Stimulated activated CD8-positive, alpha-beta memory T cell treated with anti-CD3 and anti-CD28 coated beads, Interleukin-12 subunit alpha, Interleukin-12 subunit beta, amount 100 ng/mL, for 1 hour (primary cell): ENCODE results near the gene NR2F1.

Experiments
- DNase-seq: peaks from one replicate; pipeline ENCODE4 v3.0.0-alpha.2; 2020; ENCODE audit warnings: low read depth

NR2F1 gene

DNA sequence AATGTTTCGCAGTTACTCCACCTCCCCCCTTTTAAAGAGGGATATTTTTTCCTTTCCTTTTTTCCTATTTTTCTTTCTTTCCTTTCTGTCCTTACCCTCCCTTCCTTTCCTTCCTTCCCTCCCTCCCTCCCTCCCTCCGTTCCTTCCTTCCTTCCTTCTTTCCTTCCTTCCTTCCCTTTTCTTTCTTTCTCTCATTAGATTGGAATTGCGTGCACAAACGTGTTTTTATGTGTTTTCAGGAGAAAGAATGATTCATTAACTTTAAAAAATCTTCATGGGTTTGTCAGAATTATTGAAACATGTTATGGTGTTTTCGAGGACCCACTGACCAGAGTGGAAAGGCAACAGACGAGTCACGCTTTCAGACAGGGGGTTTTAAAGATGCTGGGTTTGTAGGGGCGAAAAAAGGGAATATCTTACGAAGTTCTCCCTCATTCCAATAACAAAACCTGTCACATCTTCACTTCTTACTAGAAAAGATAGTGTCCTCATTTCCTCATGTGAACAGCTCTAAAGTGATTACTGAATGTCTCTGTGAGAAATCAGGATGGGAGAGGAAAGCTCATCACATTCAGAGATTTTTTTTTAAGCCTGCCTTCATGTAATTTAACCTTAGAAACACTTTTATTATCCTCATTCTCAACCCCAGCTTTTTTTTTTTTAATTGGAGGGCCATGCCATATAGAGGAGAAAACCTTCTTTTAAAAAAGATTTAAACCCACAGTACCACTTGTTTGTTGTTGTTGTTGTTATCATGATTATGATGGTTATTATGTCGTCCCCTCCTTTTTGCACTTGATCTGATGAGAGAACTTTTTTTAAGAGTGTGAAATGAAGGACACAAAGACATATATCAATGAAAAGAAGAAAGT, 21.9 kb downstream of the NR2F1 start:
- no peak for DNase-seq

DNA sequence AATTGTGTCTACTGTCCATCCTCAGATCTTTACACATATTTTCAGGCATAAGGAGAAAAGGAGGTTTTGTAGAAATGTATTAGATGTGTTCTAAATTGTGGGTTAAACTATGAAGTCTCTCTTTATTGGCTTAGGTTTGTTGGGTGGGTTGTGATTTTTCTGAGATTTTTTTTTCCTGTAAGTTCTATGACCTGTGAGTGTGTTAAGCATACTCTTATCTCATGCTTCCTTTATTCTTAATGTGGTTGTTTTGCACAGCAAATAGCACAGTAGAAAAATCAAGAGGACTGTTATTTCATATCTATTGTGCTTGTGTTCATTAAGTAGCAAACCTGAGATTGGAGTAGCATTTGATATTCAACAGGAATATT, 23.3 kb downstream of the NR2F1 start:
- DNase-seq, result no peak

DNA sequence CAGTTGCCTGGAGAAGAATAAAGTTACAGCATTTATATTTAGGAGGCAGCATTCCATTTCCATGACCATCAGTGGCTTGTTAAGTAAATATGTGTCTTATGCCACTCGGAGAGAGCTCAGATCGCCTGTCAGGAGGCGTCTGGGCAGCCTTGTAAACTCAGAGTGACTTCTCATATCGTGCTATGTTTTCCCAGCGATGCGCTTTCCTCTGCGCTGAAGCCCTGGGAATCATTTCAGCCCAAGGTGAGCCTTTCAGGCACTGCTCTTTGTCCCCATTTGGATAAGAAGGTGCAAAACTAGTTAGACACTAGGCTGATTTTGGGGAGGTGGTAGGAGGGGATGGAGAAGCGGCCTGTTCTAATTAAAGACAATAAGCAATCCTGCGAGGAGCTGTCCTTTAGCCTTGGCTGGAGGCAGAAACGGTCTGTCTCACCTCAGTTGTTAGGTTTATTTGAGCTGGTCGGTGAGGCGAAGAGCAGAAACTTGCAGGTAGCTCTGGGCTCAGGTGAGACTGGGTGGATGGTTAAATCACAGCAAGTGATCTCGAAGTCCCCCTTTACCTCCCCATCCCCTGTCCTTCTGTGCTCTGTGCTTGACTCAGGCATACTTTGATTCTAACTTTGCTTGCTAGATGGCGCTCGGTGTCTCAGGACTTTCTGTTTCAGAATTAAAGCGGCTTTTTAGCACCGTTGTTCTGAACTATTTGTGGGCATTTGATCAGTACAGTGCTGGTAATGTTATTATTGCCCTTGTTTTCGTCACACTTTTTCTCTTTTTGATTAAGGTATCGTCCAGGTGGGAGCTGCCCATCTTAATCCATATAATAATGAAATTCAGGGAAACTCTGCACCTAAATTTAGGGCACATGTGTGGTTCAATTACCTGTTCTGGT, 24.6 kb downstream of the NR2F1 start:
- no peak for DNase-seq

DNA sequence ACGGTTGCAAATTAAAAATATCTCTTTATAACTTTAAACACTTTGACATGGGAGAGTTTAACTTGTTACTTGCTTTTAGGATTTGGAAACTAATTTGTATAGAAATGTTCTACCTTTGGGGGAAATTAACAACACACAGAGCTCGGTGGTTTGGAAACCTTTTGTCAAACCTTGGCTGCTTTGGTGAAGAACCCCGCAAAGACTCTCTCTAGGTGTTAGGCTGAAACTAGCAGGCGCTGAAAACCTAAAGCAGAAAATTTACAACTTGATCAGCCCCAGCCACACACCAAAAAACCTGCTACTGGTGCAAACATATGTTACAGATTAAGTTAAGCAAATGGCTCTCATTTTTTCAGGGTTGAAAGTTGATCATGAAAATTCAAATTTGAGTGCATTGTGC, 25.8 kb downstream of the NR2F1 start:
- no peak for DNase-seq

DNA sequence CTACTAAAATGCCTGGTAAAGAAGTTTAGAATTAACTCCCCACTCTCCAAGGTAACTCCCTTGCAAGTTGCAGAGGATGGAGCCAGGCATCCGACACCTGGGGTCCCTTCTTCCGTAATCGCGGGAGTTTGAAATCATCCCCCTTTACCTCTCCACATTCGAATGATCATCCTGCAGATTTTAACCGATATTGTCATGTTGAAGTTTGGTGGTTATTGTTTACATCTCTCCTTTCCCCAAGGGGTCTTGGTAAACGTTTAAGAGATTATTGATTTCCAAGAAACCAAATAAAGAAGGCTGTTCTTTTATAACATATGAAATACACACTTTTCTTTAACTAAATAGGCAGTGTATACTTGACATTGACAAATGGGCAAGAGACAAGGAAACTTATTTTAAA, 26.7 kb downstream of the NR2F1 start:
- DNase-seq, result no peak

DNA sequence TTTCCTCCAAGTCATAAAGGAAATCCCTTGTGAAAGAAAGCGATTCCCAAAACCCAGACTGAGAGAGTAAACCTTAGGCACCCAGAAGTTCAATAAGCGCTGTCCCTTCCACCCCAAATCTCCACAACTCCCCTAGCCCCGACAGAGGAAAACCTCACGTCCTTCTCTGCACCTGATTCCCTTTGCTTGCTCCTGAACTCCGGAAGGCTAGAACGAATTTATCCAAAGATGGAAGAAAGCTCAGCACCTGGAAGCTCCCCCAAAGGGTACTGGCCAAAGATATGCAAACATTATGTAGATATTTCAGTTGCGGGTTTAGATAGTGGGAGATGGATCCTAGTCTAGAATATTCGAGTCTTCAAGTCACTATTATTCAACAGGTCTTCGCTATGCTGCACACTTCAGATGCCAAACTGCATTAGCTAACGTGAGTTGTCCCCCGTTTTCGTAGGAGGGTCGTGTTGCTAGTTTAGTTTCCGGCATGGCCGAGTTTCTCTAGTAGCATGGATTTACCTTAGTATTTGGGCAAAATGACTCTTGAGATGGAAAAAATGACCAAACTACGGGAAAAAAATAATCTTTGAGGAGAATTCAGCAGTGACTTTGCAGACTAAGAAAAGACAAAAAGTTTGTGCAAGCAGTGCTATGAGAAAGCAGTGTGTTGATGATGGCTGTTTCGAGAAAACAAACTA, 27.7 kb downstream of the NR2F1 start:
- DNase-seq, result no peak

DNA sequence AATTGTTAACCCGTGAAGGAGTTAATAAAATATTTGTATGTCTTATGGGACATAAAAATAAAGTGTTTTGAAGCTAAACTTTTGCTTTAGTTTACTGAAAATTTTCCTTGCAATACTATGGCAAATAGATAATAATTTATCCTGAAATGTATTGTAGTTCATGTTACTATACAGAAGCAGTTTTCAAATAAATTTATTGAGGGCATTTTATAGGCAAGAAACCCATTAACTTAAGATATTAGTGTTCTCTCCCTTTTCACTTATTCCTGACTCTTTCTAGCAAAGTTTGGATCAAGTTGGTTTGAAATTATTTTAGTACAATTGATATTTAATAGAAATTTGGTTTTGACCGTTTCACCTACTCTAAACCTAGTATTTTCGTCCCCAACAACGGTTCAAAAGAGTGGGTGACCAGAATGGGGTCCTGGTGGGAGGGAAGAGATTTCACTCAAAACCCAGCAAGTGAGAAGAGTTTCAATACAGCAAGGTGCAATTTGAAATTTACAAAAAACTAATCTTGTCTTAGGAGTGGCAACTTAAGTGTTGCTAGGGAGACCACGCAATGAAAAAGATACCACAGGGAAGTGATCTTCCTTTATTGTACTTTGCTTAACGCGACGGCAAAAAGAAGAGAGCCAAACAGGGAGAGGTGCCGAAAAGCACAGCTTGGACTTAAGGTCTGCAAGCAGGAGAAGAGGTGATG, 28.4 kb downstream of the NR2F1 start:
- DNase-seq, result no peak

DNA sequence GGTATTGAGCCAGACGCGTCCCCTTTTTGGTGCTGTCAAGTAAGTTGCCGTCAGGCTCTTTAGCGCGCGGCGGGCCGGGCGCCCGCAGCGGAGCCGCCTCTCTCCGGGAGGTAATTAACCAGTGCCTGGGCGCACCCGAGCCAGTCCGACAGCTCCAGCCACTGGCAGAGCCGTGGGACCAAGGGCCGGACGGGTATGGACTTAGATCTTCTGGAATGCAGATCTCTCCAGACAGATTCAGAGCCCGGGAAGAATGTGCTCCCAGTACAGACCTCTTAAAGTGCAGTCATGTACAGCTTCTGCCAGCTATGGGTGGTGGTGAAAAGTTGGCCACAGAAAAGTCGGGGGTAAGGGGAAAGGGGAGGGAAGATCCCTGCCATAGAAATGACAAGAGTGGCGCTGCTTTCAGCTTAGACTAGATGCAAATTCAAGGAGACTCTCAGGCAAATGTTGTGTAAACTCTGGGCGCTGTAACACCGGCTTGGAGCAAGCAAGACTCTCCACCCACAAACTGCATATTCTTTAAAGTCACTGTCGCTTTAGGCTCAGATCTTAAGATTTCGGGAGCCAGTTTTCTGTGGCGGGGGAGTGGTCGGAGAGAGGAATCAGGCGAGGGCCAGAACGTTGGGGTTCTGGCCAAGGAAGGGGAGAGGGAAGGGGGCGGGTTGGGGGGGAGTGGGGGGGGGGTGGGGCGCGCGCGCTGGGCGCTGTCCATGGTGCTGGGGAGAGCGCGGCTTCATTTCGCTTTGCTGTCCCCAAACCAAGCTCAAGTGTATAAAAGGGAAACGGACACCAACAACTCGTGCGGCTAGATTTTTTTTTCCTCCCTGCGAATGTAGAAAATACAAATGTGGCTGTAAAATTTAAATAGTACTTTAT, 29.2 kb downstream of the NR2F1 start:
- DNase-seq, result no peak

DNA sequence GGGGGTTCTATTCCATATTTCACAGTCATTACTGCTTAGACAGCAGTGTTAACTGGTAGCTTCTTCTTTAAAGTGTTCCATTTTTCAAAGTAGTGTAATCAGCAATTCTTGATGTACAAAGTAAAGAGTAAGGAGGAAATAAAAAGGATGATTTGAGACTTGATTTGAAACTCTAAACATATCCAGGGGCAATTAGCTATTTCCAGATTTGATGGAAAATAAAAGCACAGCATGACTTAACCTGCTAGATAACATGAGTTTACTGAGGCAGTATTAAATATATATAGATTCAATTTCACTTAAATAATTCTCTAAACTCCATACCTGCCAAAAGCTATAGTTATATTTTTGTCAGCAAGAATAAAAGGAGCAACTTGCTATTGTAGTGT, 29.8 kb downstream of the NR2F1 start:
- DNase-seq, result no peak

DNA sequence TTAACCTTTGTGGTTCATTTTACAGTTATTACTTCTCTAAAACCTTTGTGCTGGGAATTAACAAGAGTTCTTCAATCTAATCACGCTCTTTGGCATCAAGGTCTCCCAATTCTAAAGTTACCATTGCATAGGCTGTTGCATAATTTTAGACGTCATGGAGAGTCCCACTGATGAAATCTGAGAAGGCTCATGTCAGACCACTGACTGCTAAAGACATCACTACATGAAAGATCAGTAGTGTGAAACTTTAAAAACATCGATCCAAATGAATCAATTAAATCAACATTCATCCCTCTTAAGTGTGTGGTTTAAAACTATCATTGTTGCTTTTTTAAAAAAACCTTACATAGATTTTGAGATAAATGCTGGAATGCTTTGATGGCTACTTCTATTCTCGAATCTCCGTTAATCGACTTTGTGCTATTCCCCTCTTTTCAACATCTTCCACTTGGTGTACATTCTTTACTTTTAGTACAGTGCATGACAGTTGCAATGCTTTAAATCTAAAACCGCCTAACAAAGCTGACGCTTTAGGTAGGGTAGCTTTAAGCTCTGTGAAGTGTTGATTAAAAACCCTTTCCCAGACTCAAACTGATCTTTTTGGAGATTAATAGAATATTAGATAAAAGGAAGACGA, 33.6 kb downstream of the NR2F1 start:
- no peak for DNase-seq

DNA sequence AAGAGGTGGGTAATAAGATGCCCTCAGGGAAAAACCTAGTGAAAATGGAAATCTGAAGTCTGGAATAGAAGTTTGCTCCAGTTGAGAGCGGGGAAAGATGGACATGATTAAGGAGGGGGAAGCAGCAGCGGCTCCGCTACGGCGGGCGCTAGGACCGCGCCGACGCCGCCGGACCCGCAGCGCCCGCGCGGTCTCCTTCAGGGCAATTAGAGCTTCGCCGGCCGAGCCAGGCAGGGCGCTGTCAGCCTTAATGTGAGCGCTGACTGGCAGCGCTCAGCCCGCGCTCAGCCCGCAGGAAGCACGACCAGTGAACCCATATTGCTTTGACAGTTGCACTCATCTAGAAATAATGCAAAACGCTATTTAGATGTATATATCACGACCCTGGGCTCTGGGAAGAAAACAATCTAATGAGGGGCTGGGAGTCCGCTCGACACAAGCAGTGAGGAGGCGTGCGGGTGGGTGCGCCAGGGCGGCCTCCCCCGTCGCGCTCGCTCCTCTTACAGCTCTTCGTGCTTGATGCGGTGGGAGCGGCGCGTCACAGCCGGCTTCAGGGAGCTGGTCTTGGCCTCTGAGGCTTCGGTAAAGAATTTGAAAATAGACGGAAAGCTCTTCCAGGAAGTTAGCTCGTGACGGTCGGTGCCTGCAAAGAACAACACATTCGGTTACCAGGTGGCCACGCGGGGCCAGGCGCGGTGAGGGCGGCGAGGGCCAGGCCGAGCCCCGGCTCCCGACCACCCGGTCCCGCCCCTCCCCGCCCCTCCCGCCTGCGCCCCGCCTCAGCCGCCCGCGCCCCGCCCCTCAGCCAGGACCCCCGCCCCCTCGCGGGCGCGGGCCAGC, 37.7 kb downstream of the NR2F1 start:
- peak; percentile 20 for DNase-seq

DNA sequence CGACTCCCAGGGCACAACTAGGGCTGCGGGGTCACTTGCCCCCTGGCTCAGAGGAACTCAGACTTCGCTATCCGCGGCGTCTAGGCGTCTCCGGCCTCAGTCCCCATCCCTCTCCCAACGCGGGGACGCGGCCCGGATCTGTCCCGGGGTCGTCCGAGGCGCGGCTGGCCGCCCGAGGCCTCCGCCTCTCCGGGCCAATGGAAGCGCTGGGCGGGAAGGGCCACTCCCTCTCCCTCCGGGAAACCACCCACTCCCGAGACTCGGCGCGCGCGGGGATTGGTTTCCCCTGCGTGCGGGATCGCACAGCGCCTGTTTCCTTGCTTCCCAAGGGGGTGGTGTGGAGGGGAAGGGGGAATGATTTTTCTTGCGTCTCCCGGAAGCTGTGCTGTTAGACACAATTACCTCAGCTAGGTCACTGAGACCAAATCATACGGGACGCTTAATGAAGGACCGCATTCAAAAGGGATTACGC, 38.3 kb downstream of the NR2F1 start:
- no peak for DNase-seq

DNA sequence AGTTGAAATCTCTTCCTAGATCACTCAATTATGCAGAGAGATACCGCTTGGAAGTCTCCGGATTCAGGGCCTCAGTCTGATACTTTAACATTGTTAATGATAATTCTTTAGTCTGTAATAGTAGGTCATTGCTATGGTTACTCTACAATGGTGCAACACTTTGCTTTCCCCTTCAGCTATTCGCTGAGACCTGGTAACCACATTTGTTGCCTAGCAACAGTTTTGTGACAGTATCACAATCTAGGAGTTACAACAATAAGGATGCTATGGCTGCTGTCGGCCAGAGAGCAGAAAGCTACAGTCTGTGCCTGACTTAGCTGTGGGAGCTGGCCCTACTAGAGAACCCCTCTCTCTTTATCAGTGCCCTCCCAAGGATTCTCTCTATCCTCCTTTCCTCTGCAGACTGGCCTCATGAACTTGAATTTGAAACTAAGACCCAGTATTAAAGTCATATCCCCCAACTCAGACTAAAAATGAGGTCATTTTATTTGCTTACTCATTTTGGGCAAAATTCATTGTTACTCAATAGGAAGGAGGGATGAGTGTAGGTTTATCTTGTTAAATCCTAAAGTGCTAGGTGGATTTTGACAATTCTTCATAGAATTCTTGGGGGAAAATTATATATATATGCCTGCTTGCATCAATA, 39.3 kb downstream of the NR2F1 start:
- no peak for DNase-seq

DNA sequence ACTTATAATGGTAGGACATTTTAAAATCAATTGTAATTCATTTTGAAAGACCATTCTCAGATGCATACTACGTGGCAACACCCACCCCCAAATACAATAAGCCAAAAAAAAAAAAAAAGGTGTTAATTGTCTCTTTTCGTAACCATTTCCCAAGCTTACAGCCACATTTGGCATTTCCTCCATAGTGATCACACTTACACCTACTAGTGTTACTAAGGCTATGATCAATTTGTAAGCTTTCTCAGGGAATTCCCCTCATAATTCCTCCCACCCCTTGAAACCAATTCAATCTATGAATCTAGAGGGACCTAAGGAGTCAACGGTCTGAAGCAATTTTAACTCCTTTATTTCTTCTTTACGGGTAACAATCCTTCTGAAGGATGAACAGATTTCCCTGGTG, 40.1 kb downstream of the NR2F1 start:
- DNase-seq, result no peak

DNA sequence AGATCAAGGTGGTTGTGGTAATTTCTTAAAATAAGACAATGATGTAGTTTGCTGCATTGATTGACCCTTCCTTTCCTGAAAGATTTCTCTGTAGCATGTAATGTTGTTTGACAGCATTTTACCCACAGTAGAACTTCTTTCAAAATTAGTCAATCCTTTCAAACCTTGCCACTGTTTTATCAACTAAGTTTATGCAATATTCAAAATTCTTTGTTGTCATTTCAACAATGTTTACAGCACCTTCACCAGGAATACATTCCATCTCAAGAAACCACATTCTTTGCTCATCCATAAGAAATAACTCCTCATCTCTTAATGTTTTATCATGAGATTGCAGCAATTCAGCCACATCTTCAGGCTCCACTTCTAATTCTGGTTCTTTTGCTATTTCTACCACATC, 43.8 kb downstream of the NR2F1 start:
- no peak for DNase-seq

DNA sequence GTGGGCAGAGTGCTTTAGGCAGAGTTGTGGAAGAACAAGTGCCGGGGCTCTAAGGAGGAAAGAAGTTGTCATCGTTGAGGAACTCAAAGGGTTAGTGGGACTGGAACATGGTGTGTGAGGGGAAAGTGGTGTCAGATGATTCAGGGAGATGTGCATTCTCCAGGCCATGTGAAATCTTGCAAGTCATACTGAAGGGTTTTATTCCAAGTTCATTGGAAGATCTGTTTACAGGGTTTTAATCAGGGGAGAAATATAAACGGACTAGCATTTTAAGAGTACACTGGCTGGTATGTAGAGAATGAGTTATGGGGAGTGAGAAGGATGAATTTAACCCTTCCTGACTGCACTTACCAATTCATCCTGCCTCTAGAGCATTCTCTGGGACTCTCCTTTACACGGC, 49.3 kb downstream of the NR2F1 start:
- no peak for DNase-seq

DNA sequence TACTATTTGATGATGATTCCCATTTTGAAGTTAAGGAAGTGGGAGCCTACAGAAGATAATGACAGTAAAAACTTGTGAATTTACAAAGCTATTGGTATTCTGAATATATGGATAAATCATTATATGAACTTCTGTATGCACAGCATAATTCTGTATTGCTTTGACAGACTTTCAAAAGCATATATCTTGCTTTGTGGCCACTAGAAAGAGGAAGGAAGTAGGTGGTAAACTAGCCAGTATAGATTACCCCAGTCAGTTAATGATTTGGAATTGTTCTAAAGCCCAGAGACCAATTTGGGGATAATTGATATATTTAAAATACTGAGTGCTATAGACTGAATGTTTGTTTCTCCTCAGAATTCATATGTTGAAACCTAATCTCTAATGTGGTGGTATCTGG, 53.0 kb downstream of the NR2F1 start:
- DNase-seq, result no peak

DNA sequence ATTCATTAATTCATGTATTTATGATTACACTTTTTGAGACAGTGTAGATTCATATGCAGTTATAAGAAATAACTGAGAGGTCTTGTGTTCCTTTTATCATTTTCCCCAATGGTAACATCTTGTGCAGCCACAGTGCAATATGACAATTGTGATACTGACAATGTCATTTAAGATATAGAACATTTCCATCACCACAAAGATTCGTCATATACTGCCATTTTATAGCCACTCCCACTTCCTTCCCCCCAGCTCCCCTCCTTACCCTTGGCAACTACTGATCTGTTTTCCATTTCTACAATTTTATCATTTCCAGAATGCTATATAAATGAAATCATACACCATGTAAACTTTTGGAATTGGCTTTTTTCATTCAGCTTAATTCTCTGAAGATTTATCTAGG, 53.8 kb downstream of the NR2F1 start:
- no peak for DNase-seq

DNA sequence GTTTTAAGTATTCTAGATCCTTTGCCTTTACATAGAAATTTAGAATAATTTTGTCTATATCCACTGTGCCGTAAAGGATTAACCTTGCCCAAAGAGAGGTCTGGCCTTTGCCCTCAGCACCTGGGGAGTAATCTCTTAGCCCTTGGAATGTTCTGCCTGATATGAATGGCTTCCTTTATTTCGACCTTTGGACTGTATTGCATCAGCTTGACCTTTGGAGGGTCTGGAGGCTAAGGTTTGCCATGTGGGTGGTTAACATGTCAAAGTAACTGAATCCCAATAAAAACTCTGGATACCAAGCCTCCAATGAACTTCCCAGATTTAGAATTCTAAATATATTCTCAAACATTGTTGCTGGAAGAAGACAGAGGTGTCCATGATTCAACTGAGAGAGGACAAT, 54.7 kb downstream of the NR2F1 start:
- no peak for DNase-seq
